B cell (primary cell): ENCODE data around the gene JAML.
"Not testable (repeated sequence)": the region's sequence is repeated elsewhere in the genome, so short reads cannot be mapped to it uniquely, and the experiment has no call there.

Experiments
- CTCF ChIP-seq: fragments of 200-600 bp; IDR thresholded peaks from one replicate; pipeline ENCODE4 v1.8.0; 2022; ENCODE audit warnings: antibody characterized with exemption, mild to moderate bottlenecking
- EZH2 ChIP-seq: IDR thresholded peaks from 2 replicates; pipeline ENCODE4 v1.6.1; 2012; ENCODE audit warnings: borderline replicate concordance, low read depth, mild to moderate bottlenecking, moderate library complexity, low read length; ENCODE audit not compliant: insufficient read depth, poor library complexity, severe bottlenecking

- TF ChIP-seq CTCF, EZH2: not testable (repeated sequence)
Observed at GRCh38 chr11:118192817-118193216, 32.0 kb downstream of the JAML start.
